ENCODE measurements around the gene ME3.

GRCh38 chr11:86463955-86464354 lies 208.5 kb downstream of the ME3 start:
- TF ChIP-seq RELA (CRISPR knock-in tag; IDR thresholded peaks at IDR 0.05; ENCODE audit: borderline replicate concordance): no peak
- no peak for TF ChIP-seq USF2 (CRISPR knock-in tag; IDR thresholded peaks at IDR 0.05)
- TF ChIP-seq CTCF (IDR thresholded peaks at IDR 0.05): no peak
- no peak for TF ChIP-seq CBFB (CRISPR knock-in tag; IDR thresholded peaks at IDR 0.05; ENCODE audit: low read depth)
- no peak for TF ChIP-seq ZNF121 (CRISPR knock-in tag; IDR thresholded peaks at IDR 0.05)
- no peak for TF ChIP-seq ZNF263 (CRISPR knock-in tag; IDR thresholded peaks at IDR 0.05; ENCODE audit: low read depth)
- no peak for TF ChIP-seq ZNF138 (CRISPR knock-in tag; conservative IDR thresholded peaks at IDR 0.05)
- TF ChIP-seq NFE2L1 (CRISPR knock-in tag; IDR thresholded peaks at IDR 0.05): no peak
- no peak for TF ChIP-seq MAX (CRISPR knock-in tag; IDR thresholded peaks at IDR 0.05)
- no peak for TF ChIP-seq NR1H2 (CRISPR knock-in tag; IDR thresholded peaks at IDR 0.05)
